ENCODE measurements around the gene NEUROD2.
A peak's percentile ranks its signal among the peaks of the same experiment; 100 is the strongest.

Gene NEUROD2

DNA sequence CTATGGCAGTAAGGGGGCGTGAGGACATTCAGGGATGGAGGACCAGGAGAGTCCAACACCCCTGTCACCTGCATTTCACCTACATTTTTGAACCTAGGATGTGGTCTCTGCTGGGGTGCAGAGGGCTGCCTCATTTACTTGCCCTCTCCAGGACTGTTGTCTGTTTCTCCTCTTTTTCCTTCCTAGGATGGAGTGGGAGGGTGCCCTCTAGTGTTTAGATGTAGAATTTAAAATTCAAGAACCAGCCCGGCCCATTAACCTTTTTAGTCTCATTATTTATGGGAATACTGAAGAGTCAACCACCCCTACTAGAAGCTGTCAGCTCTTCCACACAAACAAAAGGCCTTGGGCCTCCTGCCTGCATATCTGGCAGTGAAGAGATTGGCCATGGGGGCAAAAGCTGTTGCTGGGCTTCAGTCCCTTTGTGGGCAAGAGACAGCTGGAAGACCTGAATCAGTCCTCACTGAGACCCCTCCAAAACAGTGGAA, 26.7 kb upstream of the NEUROD2 start:
- DNase-seq (ENCODE audit: low spot score): peak; percentile 66

DNA sequence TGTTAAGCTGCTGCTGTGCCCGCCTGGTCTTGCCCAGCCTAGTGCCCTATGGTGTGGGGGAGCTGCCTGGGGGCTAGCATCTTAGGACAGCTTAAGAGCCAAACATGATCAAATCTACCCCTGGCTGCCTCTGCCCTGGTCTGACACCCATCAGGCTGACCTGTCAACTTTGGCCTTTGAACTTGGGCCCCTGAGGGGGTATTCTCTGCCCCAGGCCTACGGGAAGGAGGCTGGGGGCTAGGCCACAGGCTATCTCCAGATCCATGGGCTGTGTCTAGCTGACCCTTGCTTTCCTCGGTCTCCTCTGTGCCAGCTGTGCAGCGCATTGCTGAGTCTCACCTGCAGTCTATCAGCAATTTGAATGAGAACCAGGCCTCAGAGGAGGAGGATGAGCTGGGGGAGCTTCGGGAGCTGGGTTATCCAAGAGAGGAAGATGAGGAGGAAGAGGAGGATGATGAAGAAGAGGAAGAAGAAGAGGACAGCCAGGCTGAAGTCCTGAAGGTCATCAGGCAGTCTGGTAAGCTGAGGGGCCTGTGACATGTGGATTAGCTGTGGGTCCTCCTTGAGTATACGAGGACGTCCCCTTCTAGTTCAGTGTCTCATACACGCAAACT, 26.0 kb upstream of the NEUROD2 start:
- no peak for DNase-seq (ENCODE audit: low spot score)

GRCh38 chr17:39632153-39632941, 24.6 kb upstream of the NEUROD2 start:
- DNase-seq (ENCODE audit: low spot score): no peak

DNA sequence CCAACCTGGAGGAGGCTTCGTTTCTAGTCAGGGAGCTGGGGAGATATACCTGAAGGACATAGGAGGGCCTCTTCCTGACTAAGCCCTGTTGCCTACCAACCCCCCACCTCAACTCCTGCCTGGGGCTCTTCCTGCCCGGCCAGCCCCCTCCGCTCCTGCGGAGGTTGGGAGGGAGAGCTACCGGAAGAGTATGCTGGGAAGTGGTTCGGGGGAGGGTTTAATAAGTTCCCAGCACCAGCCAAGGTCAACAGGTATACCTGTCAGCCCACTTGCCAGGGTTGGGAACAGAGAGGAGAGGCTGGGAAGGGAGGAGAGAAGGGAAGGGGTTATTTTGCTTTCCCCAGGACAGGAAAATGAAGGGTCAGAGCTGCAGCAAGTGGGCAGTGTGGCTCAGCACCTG, 23.7 kb upstream of the NEUROD2 start:
- DNase-seq (ENCODE audit: low spot score): no peak

DNA sequence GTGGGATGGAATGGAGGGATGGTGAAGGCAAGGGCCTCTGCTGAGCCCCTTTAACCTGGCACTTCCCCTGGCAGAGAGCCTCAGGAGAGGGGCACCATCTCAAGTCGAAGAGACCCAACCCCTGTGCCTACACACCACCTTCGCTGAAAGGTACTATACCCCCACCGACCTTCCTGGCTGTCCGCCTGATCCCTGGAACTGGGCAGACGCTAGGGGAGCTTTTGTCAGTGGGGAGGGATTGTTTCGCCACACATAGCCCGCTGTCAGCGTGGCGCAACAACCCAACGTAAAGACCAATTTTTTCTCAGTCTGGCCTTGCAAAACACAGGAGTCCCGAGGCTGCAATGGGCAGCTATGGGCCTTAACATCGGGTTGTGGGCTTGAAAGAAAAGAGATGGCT, 22.2 kb upstream of the NEUROD2 start:
- DNase-seq (ENCODE audit: low spot score): no peak

DNA sequence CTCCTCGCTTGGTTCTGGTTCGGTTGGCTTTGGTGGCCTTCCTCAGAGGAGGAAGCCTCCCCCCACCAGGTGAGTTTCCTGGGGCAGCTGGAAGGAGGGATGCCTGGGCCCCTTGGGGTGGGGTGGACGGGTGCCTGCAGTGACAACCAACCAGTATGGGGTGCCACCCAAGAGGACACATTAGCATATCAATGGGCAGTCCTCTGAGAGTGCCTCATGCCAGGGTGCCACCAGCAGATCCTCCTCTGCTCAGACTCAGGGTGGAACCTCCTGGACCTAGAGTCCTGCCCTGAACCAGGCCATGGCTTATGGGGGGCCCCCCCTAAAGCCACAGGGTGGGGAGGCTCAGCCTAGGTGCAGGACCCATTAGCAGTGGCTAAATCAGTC, 21.8 kb upstream of the NEUROD2 start:
- DNase-seq (ENCODE audit: low spot score): no peak

GRCh38 chr17:39628655-39629493, 21.2 kb upstream of the NEUROD2 start:
- no peak for DNase-seq (ENCODE audit: low spot score)

- no peak for DNase-seq (ENCODE audit: low spot score)
Measured at GRCh38 chr17:39627712-39628516, 20.2 kb upstream of the NEUROD2 start.

DNA sequence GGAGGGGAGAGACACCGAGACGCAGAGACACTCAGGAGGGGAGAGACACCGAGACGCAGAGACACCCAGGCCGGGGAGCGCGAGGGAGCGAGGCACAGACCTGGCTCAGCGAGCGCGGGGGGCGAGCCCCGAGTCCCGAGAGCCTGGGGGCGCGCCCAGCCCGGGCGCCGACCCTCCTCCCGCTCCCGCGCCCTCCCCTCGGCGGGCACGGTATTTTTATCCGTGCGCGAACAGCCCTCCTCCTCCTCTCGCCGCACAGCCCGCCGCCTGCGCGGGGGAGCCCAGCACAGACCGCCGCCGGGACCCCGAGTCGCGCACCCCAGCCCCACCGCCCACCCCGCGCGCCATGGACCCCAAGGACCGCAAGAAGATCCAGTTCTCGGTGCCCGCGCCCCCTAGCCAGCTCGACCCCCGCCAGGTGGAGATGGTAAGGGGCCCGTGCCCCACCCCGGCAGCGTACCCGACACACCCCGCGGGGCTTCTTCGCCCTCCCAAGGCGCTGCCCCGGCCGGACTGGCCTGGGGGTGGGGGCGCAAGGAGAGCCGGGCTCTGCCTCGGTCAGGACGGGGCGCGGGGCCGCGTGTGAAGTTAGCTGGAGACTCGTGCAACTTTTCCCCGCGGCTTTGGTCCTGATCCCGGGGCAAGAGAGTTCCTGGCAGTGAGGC, 19.5 kb upstream of the NEUROD2 start:
- no peak for DNase-seq (ENCODE audit: low spot score)

GRCh38 chr17:39626171-39627046, 18.7 kb upstream of the NEUROD2 start, which contains the start of gene PPP1R1B:
TSS of gene PPP1R1B (plus strand) at chr17:39626952. CDS start at chr17:39627393, 441 bp downstream.
- no peak for DNase-seq (ENCODE audit: low spot score)

DNA sequence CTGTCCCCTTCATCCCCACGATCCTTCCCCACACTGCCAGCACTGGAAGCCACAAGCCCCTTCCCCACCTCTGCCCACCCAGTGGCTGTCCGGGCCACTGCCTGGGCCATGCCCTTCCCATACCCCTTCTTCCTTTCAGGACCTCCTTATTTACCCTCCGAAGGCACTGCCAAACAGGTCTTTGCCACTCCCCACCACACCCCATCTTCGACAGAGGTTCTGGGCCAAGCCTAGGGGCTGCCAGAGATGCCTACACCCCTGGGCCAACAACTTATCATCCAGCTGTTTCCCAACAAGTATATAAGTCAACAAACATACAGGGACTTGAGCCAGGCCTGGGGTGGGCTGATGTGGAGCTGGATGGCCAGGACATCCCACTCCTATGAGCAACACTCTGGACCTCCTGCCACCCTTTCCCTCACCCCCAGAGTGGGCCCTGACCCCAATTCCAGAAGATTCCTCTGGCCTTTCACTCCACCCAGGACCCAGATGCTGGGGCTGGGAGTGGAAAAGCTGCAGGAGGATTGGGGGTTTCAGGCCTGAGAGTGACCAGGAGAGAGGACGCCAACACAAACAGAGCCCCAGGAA, 17.6 kb upstream of the NEUROD2 start:
- DNase-seq (ENCODE audit: low spot score): no peak

- DNase-seq (ENCODE audit: low spot score): no peak
Measured at GRCh38 chr17:39624313-39624712, 16.6 kb upstream of the NEUROD2 start.

GRCh38 chr17:39623356-39623950, 15.7 kb upstream of the NEUROD2 start:
- peak; percentile 82 for DNase-seq (ENCODE audit: low spot score)

- no peak for DNase-seq (ENCODE audit: low spot score)
Measured at GRCh38 chr17:39622380-39623006, 14.8 kb upstream of the NEUROD2 start.

GRCh38 chr17:39621523-39622379, 14.0 kb upstream of the NEUROD2 start:
- peak; percentile 90 for DNase-seq (ENCODE audit: low spot score)

GRCh38 chr17:39619786-39620101, 12.0 kb upstream of the NEUROD2 start:
- DNase-seq (ENCODE audit: low spot score): no peak

DNA sequence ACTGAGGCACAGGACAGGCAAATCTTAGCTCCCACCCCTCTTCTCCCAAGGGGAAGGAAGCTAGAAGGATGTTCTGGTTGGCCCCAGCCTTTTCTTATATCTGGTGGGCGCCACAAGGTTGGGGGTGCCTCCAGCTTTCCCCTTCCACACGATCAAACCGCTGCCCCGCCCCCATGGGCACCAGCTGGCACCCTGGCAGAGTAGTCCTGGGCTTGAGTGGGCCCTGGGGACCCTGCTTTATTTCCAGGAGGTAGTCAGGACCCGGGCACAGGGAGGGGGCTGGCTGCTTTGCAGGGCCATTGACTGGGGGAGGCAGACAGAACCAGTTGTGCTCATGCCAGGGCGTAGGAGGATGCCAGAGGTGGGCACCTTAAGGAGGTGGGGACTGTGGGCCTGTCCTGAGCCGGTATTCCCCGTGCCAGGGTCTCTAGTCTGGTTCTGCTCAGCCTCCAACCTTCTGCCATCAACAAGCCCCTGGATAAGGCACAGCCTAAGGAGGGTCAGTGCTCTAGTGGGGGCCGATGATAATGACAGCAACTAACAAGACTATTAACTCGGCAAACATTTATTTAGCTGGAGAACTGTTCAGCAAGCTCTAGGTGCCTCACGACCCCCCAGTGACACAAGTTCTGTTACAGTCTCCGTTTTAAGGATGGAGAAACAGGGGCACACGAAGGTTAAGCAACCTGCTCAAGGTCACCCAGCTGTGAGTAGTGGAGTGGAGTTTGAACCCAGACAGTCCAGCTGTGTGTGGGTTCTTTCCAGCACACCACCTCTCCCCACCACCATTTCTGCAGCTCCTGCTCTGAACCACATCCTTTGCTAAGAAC, 11.5 kb upstream of the NEUROD2 start:
- DNase-seq (ENCODE audit: low spot score): no peak
